H1 (cell line): ENCODE results near the gene RGR. TPM values are rescaled to one million over a fixed set of nuclear protein-coding genes. Genes with fewer than 3 reads are reported as not detected.

ENCODE experiments used
- BACH1 ChIP-seq: IDR thresholded peaks from 2 replicates; pipeline ENCODE4 v1.6.1; 2012; ENCODE audit warnings: low read length, improper control_type of control experiment
- BRCA1 ChIP-seq: IDR thresholded peaks from 2 replicates; pipeline ENCODE4 v1.6.1; 2012; ENCODE audit warnings: low read depth, low read length, improper control_type of control experiment
- SP2 ChIP-seq: IDR thresholded peaks from 2 replicates; pipeline ENCODE4 v1.6.1; 2012; ENCODE audit warnings: mild to moderate bottlenecking, low read length, inconsistent platforms
- polyA plus RNA-seq, 7 experiments: library from polyadenylated mRNA; depleted of rRNA in 3 of 7; stranded (reverse) in 5 of 7; unstranded in 2 of 7; fragments of >200 nt in 5 of 7; fragments of 200-250 nt in 2 of 7; gene quantifications; 1 replicate in 5 of 7; 2 replicates in 1 of 7; 4 replicates in 1 of 7; pipeline versions ENCODE4 v1.2.1 to v1.2.3, GENCODE V29; 2011 to 2013; ENCODE audit warnings: missing spikeins in 2 of 7, mixed read lengths in 2 of 7
- total RNA-seq: library from RNA; stranded (reverse); fragmentation: NEBNext Ultra II Directional; extraction: Animal tissue kit (Norgen Biotek cat#: 25700); gene quantifications from 2 replicates; pipeline ENCODE4 v1.2.1, GENCODE V29; 2021

Gene RGR
- total and polyA plus RNA-seq, 2 of the 8 experiments (the other 6 are each of a cell fraction or from before 2014, with no cell fraction given) = not detected

GRCh38 chr10:84296091-84296981, 51.5 kb downstream of the RGR start (continued):
- no peak for TF ChIP-seq BRCA1
- TF ChIP-seq BACH1 = no peak
- no peak for TF ChIP-seq SP2
